Right lung (tissue), 5 donors: ENCODE data around the gene SPIRE2. TPM values are rescaled to one million over a fixed set of nuclear protein-coding genes. Genes with fewer than 3 reads are reported as not detected.
"Not testable (repeated sequence)": the region's sequence is repeated elsewhere in the genome, so short reads cannot be mapped to it uniquely, and the experiment has no call there.

ENCODE experiments used
- DNase-seq, 2 donors: peaks; one replicate each; pipeline ENCODE4 v3.0.0-alpha.2; 2013
- polyA plus RNA-seq, 5 donors: library from polyadenylated mRNA; unstranded; fragments of 120-200 nt; gene quantifications; one replicate each; pipeline versions ENCODE4 v1.2.1 to v1.2.3, GENCODE V29; 2013; ENCODE audit warnings: inconsistent platforms in 1 of 5, low replicate concordance in 1 of 5; ENCODE audit not compliant: insufficient read length in 5 of 5, insufficient read depth in 1 of 5

Gene SPIRE2
- polyA plus RNA-seq, 5 donors = 10.3 to 18.1 (median 11.4) TPM

GRCh38 chr16:89806589-89807193 lies 21.6 kb upstream of the SPIRE2 start:
- not testable (repeated sequence) for DNase-seq

- DNase-seq = no peak
Observed at GRCh38 chr16:89808475-89808874, 19.8 kb upstream of the SPIRE2 start.

- no peak for DNase-seq
Observed at GRCh38 chr16:89811321-89811720, 17.0 kb upstream of the SPIRE2 start.

GRCh38 chr16:89815639-89816348 lies 12.5 kb upstream of the SPIRE2 start:
- DNase-seq = no peak

GRCh38 chr16:89818851-89819403 lies 9.3 kb upstream of the SPIRE2 start:
- DNase-seq = not testable (repeated sequence)

GRCh38 chr16:89819448-89819847 lies 8.8 kb upstream of the SPIRE2 start:
- not testable (repeated sequence) for DNase-seq

GRCh38 chr16:89821438-89822187 lies 6.7 kb upstream of the SPIRE2 start:
- DNase-seq = no peak

GRCh38 chr16:89822188-89823086 lies 5.8 kb upstream of the SPIRE2 start:
- no peak for DNase-seq

- DNase-seq = no peak
Observed at GRCh38 chr16:89823087-89823823, 5.0 kb upstream of the SPIRE2 start.

- not testable (repeated sequence) for DNase-seq
Observed at GRCh38 chr16:89823824-89824148, 4.5 kb upstream of the SPIRE2 start.

GRCh38 chr16:89826531-89827382 lies 1.5 kb upstream of the SPIRE2 start:
- DNase-seq = no peak

- peak in 1 of 2 donors; percentile 49 for DNase-seq
Observed at GRCh38 chr16:89827383-89828198, 684 bp upstream of the SPIRE2 start.

- no peak for DNase-seq
Observed at GRCh38 chr16:89828870-89829629, 775 bp downstream of the SPIRE2 start.

- DNase-seq = no peak
Observed at GRCh38 chr16:89829630-89830437, 1.6 kb downstream of the SPIRE2 start.

- no peak for DNase-seq
Observed at GRCh38 chr16:89831810-89832328, 3.6 kb downstream of the SPIRE2 start.

GRCh38 chr16:89833664-89834363 lies 5.5 kb downstream of the SPIRE2 start:
- DNase-seq = not testable (repeated sequence)
